Measurements from ENCODE around the gene PTPRB.

Gene PTPRB

GRCh38 chr12:70660002-70660604 is 22.9 kb upstream of the PTPRB start:
- Mint-ChIP-seq H3K9me3 (no peaks in the 10 kb centered on the region), H3K4me1 (peaks cover 4% of the 10 kb centered on the region), H3K27me3 (no peaks in the 10 kb centered on the region), H3K27ac (ENCODE audit: low read depth) (no peak overlapping the region), H3K36me3 (ENCODE audit: insufficient read depth) (no peaks in the 10 kb centered on the region), H3K4me3 (no peak overlapping the region)
- no peak for ATAC-seq (replicated peaks; ENCODE audit: extremely low read depth, poor library complexity, severe bottlenecking)
- DNase-seq (ENCODE audit: low spot score in 2 of 2), result no peak

- DNase-seq (ENCODE audit: low spot score in 2 of 2) (no peak), ATAC-seq (replicated peaks; ENCODE audit: extremely low read depth, poor library complexity, severe bottlenecking) (no peak)
- H3K27me3 Mint-ChIP-seq, result no peaks in the 10 kb centered on the region
- H3K36me3 Mint-ChIP-seq (ENCODE audit: insufficient read depth), result no peaks in the 10 kb centered on the region
- no peaks in the 10 kb centered on the region for H3K9me3 Mint-ChIP-seq
- peaks cover 4% of the 10 kb centered on the region for H3K4me1 Mint-ChIP-seq
- no peak overlapping the region for H3K27ac Mint-ChIP-seq (ENCODE audit: low read depth)
- no peak overlapping the region for H3K4me3 Mint-ChIP-seq
These were observed 21.9 kb upstream of the PTPRB start for GRCh38 chr12:70659077-70659606.

GRCh38 chr12:70657616-70658286 is 20.5 kb upstream of the PTPRB start:
- Mint-ChIP-seq H3K4me1 (peaks cover 4% of the 10 kb centered on the region), H3K9me3 (no peaks in the 10 kb centered on the region), H3K27me3 (no peaks in the 10 kb centered on the region), H3K4me3 (no peak overlapping the region), H3K36me3 (ENCODE audit: insufficient read depth) (no peaks in the 10 kb centered on the region), H3K27ac (ENCODE audit: low read depth) (no peak overlapping the region)
- no peak for DNase-seq (ENCODE audit: low spot score in 2 of 2)
- no peak for ATAC-seq (replicated peaks; ENCODE audit: extremely low read depth, poor library complexity, severe bottlenecking)

- DNase-seq (ENCODE audit: low spot score in 2 of 2) (no peak), ATAC-seq (replicated peaks; ENCODE audit: extremely low read depth, poor library complexity, severe bottlenecking) (no peak)
- H3K36me3 Mint-ChIP-seq (ENCODE audit: insufficient read depth), result no peaks in the 10 kb centered on the region
- H3K27me3 Mint-ChIP-seq, result no peaks in the 10 kb centered on the region
- H3K4me3 Mint-ChIP-seq, result no peak overlapping the region
- H3K4me1 Mint-ChIP-seq, result no peaks in the 10 kb centered on the region
- no peak overlapping the region for H3K27ac Mint-ChIP-seq (ENCODE audit: low read depth)
- no peaks in the 10 kb centered on the region for H3K9me3 Mint-ChIP-seq
These were observed 15.2 kb upstream of the PTPRB start for GRCh38 chr12:70652451-70652850.

- no peak for ATAC-seq (replicated peaks; ENCODE audit: extremely low read depth, poor library complexity, severe bottlenecking)
- no peak for DNase-seq (ENCODE audit: low spot score in 2 of 2)
- Mint-ChIP-seq H3K4me1 (no peaks in the 10 kb centered on the region), H3K4me3 (no peak overlapping the region), H3K36me3 (ENCODE audit: insufficient read depth) (no peaks in the 10 kb centered on the region), H3K27me3 (no peaks in the 10 kb centered on the region), H3K9me3 (no peaks in the 10 kb centered on the region), H3K27ac (ENCODE audit: low read depth) (no peak overlapping the region)
These were observed 11.6 kb upstream of the PTPRB start for GRCh38 chr12:70648831-70649230.

GRCh38 chr12:70648191-70648590 is 11.0 kb upstream of the PTPRB start:
- no peak overlapping the region for H3K4me3 Mint-ChIP-seq
- H3K9me3 Mint-ChIP-seq, result no peaks in the 10 kb centered on the region
- ATAC-seq (replicated peaks; ENCODE audit: extremely low read depth, poor library complexity, severe bottlenecking), result no peak
- H3K4me1 Mint-ChIP-seq, result no peaks in the 10 kb centered on the region
- no peaks in the 10 kb centered on the region for H3K27me3 Mint-ChIP-seq
- no peak for DNase-seq (ENCODE audit: low spot score in 2 of 2)
- no peak overlapping the region for H3K27ac Mint-ChIP-seq (ENCODE audit: low read depth)
- no peaks in the 10 kb centered on the region for H3K36me3 Mint-ChIP-seq (ENCODE audit: insufficient read depth)

- no peak overlapping the region for H3K27ac Mint-ChIP-seq (ENCODE audit: low read depth)
- no peaks in the 10 kb centered on the region for H3K9me3 Mint-ChIP-seq
- DNase-seq (ENCODE audit: low spot score in 2 of 2), result no peak
- no peaks in the 10 kb centered on the region for H3K27me3 Mint-ChIP-seq
- H3K4me1 Mint-ChIP-seq, result no peaks in the 10 kb centered on the region
- ATAC-seq (replicated peaks; ENCODE audit: extremely low read depth, poor library complexity, severe bottlenecking), result no peak
- no peak overlapping the region for H3K4me3 Mint-ChIP-seq
- no peaks in the 10 kb centered on the region for H3K36me3 Mint-ChIP-seq (ENCODE audit: insufficient read depth)
These were observed 9.6 kb upstream of the PTPRB start for GRCh38 chr12:70646850-70647249.

- Mint-ChIP-seq H3K4me3 (no peak overlapping the region), H3K9me3 (no peaks in the 10 kb centered on the region), H3K27me3 (no peaks in the 10 kb centered on the region), H3K27ac (ENCODE audit: low read depth) (no peak overlapping the region), H3K36me3 (ENCODE audit: insufficient read depth) (no peaks in the 10 kb centered on the region), H3K4me1 (no peaks in the 10 kb centered on the region)
- no peak for DNase-seq (ENCODE audit: low spot score in 2 of 2)
- ATAC-seq (replicated peaks; ENCODE audit: extremely low read depth, poor library complexity, severe bottlenecking), result peak; percentile 65
These were observed 8.5 kb upstream of the PTPRB start for GRCh38 chr12:70645494-70646317.

- no peak overlapping the region for H3K4me3 Mint-ChIP-seq
- no peak overlapping the region for H3K27ac Mint-ChIP-seq (ENCODE audit: low read depth)
- no peaks in the 10 kb centered on the region for H3K4me1 Mint-ChIP-seq
- no peak for ATAC-seq (replicated peaks; ENCODE audit: extremely low read depth, poor library complexity, severe bottlenecking)
- no peak for DNase-seq (ENCODE audit: low spot score in 2 of 2)
- no peaks in the 10 kb centered on the region for H3K36me3 Mint-ChIP-seq (ENCODE audit: insufficient read depth)
- H3K27me3 Mint-ChIP-seq, result no peaks in the 10 kb centered on the region
- H3K9me3 Mint-ChIP-seq, result no peaks in the 10 kb centered on the region
These were observed 7.6 kb upstream of the PTPRB start for GRCh38 chr12:70644861-70645260.

- Mint-ChIP-seq H3K36me3 (ENCODE audit: insufficient read depth) (no peaks in the 10 kb centered on the region), H3K27me3 (no peaks in the 10 kb centered on the region), H3K4me1 (no peaks in the 10 kb centered on the region), H3K4me3 (no peak overlapping the region), H3K27ac (ENCODE audit: low read depth) (no peak overlapping the region), H3K9me3 (no peaks in the 10 kb centered on the region)
- no peak for ATAC-seq (replicated peaks; ENCODE audit: extremely low read depth, poor library complexity, severe bottlenecking)
- no peak for DNase-seq (ENCODE audit: low spot score in 2 of 2)
These were observed 6.7 kb upstream of the PTPRB start for GRCh38 chr12:70643939-70644338.

GRCh38 chr12:70641691-70642090 is 4.5 kb upstream of the PTPRB start:
- no peak overlapping the region for H3K27ac Mint-ChIP-seq (ENCODE audit: low read depth)
- H3K4me3 Mint-ChIP-seq, result no peak overlapping the region
- H3K27me3 Mint-ChIP-seq, result peaks cover 6% of the 10 kb centered on the region
- no peaks in the 10 kb centered on the region for H3K4me1 Mint-ChIP-seq
- H3K36me3 Mint-ChIP-seq (ENCODE audit: insufficient read depth), result no peaks in the 10 kb centered on the region
- DNase-seq (ENCODE audit: low spot score in 2 of 2) (no peak), ATAC-seq (replicated peaks; ENCODE audit: extremely low read depth, poor library complexity, severe bottlenecking) (no peak)
- no peaks in the 10 kb centered on the region for H3K9me3 Mint-ChIP-seq

GRCh38 chr12:70640901-70641300 is 3.7 kb upstream of the PTPRB start:
- Mint-ChIP-seq H3K27me3 (peaks cover 9% of the 10 kb centered on the region), H3K4me3 (no peak overlapping the region), H3K9me3 (no peaks in the 10 kb centered on the region), H3K4me1 (no peaks in the 10 kb centered on the region), H3K36me3 (ENCODE audit: insufficient read depth) (no peaks in the 10 kb centered on the region), H3K27ac (ENCODE audit: low read depth) (no peak overlapping the region)
- ATAC-seq (replicated peaks; ENCODE audit: extremely low read depth, poor library complexity, severe bottlenecking) (no peak), DNase-seq (ENCODE audit: low spot score in 2 of 2) (no peak)

- Mint-ChIP-seq H3K9me3 (no peaks in the 10 kb centered on the region), H3K36me3 (ENCODE audit: insufficient read depth) (no peaks in the 10 kb centered on the region), H3K4me1 (no peaks in the 10 kb centered on the region), H3K27ac (ENCODE audit: low read depth) (no peak overlapping the region), H3K27me3 (peaks cover 9% of the 10 kb centered on the region), H3K4me3 (no peak overlapping the region)
- DNase-seq (ENCODE audit: low spot score in 2 of 2) (no peak), ATAC-seq (replicated peaks; ENCODE audit: extremely low read depth, poor library complexity, severe bottlenecking) (no peak)
These were observed 2.3 kb upstream of the PTPRB start for GRCh38 chr12:70639535-70639934.

All from central memory CD8-positive, alpha-beta T cell (primary cell).